Fibroblast of skin of right biceps (primary cell): ENCODE results near the gene TENM3.
A peak's percentile ranks its signal among the peaks of the same experiment; 100 is the strongest.
"Not testable (repeated sequence)": the region's sequence is repeated elsewhere in the genome, so short reads cannot be mapped to it uniquely, and the experiment has no call there.

Source experiments
- DNase-seq: peaks from one replicate; pipeline ENCODE4 v3.0.0-alpha.2; 2013

TENM3 gene

GRCh38 chr4:182800216-182800515 is 557.0 kb downstream of the TENM3 start:
- DNase-seq, result no peak

- no peak for DNase-seq
Observed at GRCh38 chr4:182801636-182802035, 558.4 kb downstream of the TENM3 start.

- no peak for DNase-seq
Observed at GRCh38 chr4:182802621-182803020, 559.4 kb downstream of the TENM3 start.

GRCh38 chr4:182803235-182803634 is 560.0 kb downstream of the TENM3 start:
- no peak for DNase-seq

GRCh38 chr4:182804131-182804530 is 560.9 kb downstream of the TENM3 start:
- DNase-seq, result no peak

- no peak for DNase-seq
Observed at GRCh38 chr4:182805321-182805720, 562.1 kb downstream of the TENM3 start.

GRCh38 chr4:182805750-182806149 is 562.5 kb downstream of the TENM3 start:
- no peak for DNase-seq

- DNase-seq, result peak; percentile 74
Observed at GRCh38 chr4:182806259-182807252, 563.4 kb downstream of the TENM3 start.

GRCh38 chr4:182807346-182807745 is 564.1 kb downstream of the TENM3 start:
- no peak for DNase-seq

GRCh38 chr4:182807767-182808548 is 564.8 kb downstream of the TENM3 start:
- no peak for DNase-seq

GRCh38 chr4:182808673-182809416 is 565.6 kb downstream of the TENM3 start:
- DNase-seq, result no peak

- DNase-seq, result peak; percentile 17
Observed at GRCh38 chr4:182809417-182810102, 566.4 kb downstream of the TENM3 start.

GRCh38 chr4:182810103-182810615 is 567.0 kb downstream of the TENM3 start:
- no peak for DNase-seq

GRCh38 chr4:182812916-182813315 is 569.7 kb downstream of the TENM3 start:
- DNase-seq, result no peak

GRCh38 chr4:182814065-182814464 is 570.9 kb downstream of the TENM3 start:
- DNase-seq, result not testable (repeated sequence)

GRCh38 chr4:182818926-182819730 is 575.9 kb downstream of the TENM3 start:
- DNase-seq, result no peak

GRCh38 chr4:182819751-182820150 is 576.5 kb downstream of the TENM3 start:
- DNase-seq, result no peak

GRCh38 chr4:182822554-182822953 is 579.4 kb downstream of the TENM3 start:
- no peak for DNase-seq

GRCh38 chr4:182823576-182823975 is 580.4 kb downstream of the TENM3 start:
- no peak for DNase-seq

GRCh38 chr4:182825003-182825402 is 581.8 kb downstream of the TENM3 start:
- no peak for DNase-seq

- no peak for DNase-seq
Observed at GRCh38 chr4:182825786-182826185, 582.6 kb downstream of the TENM3 start.
